ENCODE data around the gene KATNAL1.
"Not testable (repeated sequence)": the region's sequence is repeated elsewhere in the genome, so short reads cannot be mapped to it uniquely, and the experiment has no call there.

The KATNAL1 gene

DNA sequence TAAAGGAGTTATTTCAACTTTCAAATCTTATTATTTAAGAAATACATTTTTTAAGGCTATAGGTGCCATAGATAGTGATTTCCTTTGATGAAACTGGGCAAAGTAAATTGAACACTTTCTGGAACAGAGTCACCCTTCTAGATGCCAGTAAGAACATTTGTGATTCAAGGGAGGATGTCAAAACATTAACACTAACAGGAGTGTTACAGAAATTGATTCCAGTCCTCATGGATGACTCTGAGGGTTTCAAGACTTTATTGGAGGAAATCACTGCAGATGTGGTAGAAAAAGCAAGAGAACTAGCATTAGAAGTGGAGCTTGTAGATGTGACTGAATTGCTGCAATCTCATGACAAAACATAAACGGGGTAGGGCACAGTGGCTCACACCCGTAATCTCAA, 12.2 kb downstream of the KATNAL1 start:
- DNase-seq (ENCODE audit: low spot score) (no peak), FAIRE-seq (no peak)

GRCh38 chr13:30294004-30294403, 13.3 kb downstream of the KATNAL1 start:
- FAIRE-seq = no peak
- no peak for DNase-seq (ENCODE audit: low spot score)

DNA sequence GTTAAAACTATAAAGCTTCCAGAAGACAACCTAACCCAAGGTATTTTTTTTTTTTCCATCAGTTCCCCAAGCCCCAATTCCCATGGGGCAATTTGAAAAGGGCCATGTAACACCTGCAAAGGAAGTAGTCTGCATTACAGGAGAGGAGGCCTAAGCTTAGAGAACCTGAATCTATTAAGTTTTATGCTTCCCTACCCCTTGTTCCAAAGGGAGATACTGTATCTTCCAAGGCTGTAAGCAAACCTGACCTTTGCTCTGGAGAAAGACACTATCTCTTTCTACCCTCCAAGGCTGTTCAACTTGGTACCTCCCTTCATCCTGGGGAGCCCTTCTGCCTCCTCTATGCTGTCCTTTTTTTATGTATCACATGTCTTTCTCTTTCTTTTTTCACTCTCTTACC, 15.0 kb downstream of the KATNAL1 start:
- DNase-seq (ENCODE audit: low spot score) = no peak

GRCh38 chr13:30290812-30291436, 16.4 kb downstream of the KATNAL1 start:
- DNase-seq (ENCODE audit: low spot score) (no peak), FAIRE-seq (no peak)

More for the DNA sequence above, 15.0 kb downstream of the KATNAL1 start:
- no peak for FAIRE-seq

DNA sequence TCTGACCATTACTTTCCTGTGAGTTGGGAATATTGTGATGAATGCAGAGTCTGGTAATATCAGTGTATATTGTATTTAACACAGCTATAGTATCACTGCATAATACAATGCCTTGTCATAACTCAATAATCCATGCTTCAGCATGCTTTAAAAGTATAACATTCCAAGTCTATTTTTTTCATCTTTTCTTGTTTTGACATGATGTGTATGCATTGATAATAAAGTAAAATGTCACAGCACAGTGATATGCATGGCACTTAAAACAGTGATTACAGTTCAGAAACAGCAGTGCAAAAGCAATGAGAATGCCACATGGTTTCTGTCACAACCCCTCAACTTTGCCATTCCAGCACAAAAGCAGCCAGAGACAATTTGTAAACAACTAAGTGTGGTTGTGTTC, 17.8 kb downstream of the KATNAL1 start:
- FAIRE-seq (no peak), DNase-seq (ENCODE audit: low spot score) (no peak)

- not testable (repeated sequence) for FAIRE-seq; DNase-seq (ENCODE audit: low spot score)
These were observed 21.3 kb downstream of the KATNAL1 start for GRCh38 chr13:30286059-30286458.

GRCh38 chr13:30276178-30276577, 31.2 kb downstream of the KATNAL1 start:
- DNase-seq (ENCODE audit: low spot score) = peak; percentile 14
- peak; percentile 55 for FAIRE-seq

DNA sequence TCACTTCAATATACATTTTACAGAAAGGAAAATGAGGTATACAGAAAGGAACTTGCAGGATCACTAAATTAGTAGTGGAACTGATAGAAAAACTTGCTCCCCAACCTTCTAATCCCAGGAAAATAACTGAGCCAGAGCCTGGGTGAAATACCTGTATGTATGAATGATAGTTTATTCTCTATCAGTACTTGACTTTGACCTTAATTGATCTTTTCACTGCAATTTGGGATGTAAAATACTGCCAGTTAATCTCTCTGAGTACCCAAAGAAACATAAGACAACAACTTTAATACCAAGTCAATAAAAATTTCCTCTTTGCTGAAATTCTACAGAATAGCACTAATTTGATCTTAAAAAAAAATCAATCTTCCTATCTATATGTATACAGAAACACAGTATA, 33.3 kb downstream of the KATNAL1 start:
- no peak for FAIRE-seq

GRCh38 chr13:30270035-30270434, 37.3 kb downstream of the KATNAL1 start:
- DNase-seq (ENCODE audit: low spot score); FAIRE-seq: not testable (repeated sequence)

More for the DNA sequence above, 33.3 kb downstream of the KATNAL1 start:
- no peak for DNase-seq (ENCODE audit: low spot score)

GRCh38 chr13:30268673-30269072, 38.7 kb downstream of the KATNAL1 start:
- FAIRE-seq = no peak

GRCh38 chr13:30266756-30267155, 40.6 kb downstream of the KATNAL1 start:
- no peak for FAIRE-seq
- no peak for DNase-seq (ENCODE audit: low spot score)

More at GRCh38 chr13:30268673-30269072, 38.7 kb downstream of the KATNAL1 start:
- no peak for DNase-seq (ENCODE audit: low spot score)

- not testable (repeated sequence) for DNase-seq (ENCODE audit: low spot score); FAIRE-seq
These were observed 48.1 kb downstream of the KATNAL1 start for GRCh38 chr13:30259149-30259733.

GRCh38 chr13:30257468-30258099, 49.8 kb downstream of the KATNAL1 start:
- FAIRE-seq (no peak), DNase-seq (ENCODE audit: low spot score) (no peak)

GRCh38 chr13:30256713-30257467, 50.5 kb downstream of the KATNAL1 start:
- no peak for FAIRE-seq
- DNase-seq (ENCODE audit: low spot score) = no peak

GRCh38 chr13:30255696-30256095, 51.7 kb downstream of the KATNAL1 start:
- FAIRE-seq (no peak), DNase-seq (ENCODE audit: low spot score) (no peak)

GRCh38 chr13:30253830-30254229, 53.5 kb downstream of the KATNAL1 start:
- FAIRE-seq (no peak), DNase-seq (ENCODE audit: low spot score) (no peak)

GRCh38 chr13:30247406-30247805, 59.9 kb downstream of the KATNAL1 start:
- DNase-seq (ENCODE audit: low spot score) (no peak), FAIRE-seq (no peak)

GRCh38 chr13:30241532-30241931, 65.8 kb downstream of the KATNAL1 start:
- DNase-seq (ENCODE audit: low spot score) = no peak
- FAIRE-seq = no peak

DNA sequence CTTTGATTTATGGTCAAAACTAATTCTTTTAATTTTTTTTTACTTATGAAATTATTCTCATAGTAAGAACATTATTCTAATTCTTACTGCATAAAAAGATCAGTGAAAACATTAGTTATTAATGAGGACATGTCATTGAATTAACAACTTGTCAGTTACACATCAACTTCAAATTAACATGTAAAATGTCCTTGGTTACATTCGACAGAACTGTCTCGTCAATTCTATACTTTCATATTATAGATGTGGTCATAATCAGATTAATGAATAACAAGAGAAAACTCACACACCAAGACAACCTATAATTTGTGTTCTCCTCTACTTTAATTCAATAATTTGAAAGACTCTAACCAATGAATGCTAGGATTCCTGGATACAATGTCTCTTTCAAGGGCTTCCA, 66.7 kb downstream of the KATNAL1 start:
- FAIRE-seq (no peak), DNase-seq (ENCODE audit: low spot score) (no peak)

GRCh38 chr13:30235216-30235615, 72.1 kb downstream of the KATNAL1 start:
- no peak for DNase-seq (ENCODE audit: low spot score)
- no peak for FAIRE-seq

- no peak for DNase-seq (ENCODE audit: low spot score)
- no peak for FAIRE-seq
These were observed 72.7 kb downstream of the KATNAL1 start for GRCh38 chr13:30234619-30235162.

GRCh38 chr13:30224732-30225131, 82.6 kb downstream of the KATNAL1 start:
- DNase-seq (ENCODE audit: low spot score) (peak; percentile 63), FAIRE-seq (peak; percentile 84)

Data from RCC 7860 (cell line).